Upper lobe of right lung (tissue), 1 donor: Measurements from ENCODE around the gene AFF4. TPM values are rescaled to one million over a fixed set of nuclear protein-coding genes. Genes with fewer than 3 reads are reported as not detected.
"Not testable (repeated sequence)": the region's sequence is repeated elsewhere in the genome, so short reads cannot be mapped to it uniquely, and the experiment has no call there.

ENCODE experiments used
- ATAC-seq: fragments of 200-7000 bp; cut with Tn5 transposase; one replicate; pipeline ENCODE4 v1.9.1; 2020; ENCODE audit warnings: mild to moderate bottlenecking, moderate library complexity
- DNase-seq: peaks from one replicate; pipeline ENCODE4 v3.0.0-alpha.2; 2020
- H3K27ac ChIP-seq: fragments of 200-600 bp; one replicate; pipeline ENCODE4 v1.8.0; 2022
- H3K27me3 ChIP-seq: fragments of 200-600 bp; one replicate; pipeline ENCODE4 v1.8.0; 2022; ENCODE audit warnings: mild to moderate bottlenecking
- H3K36me3 ChIP-seq: fragments of 200-600 bp; one replicate; pipeline ENCODE4 v1.8.0; 2022
- H3K4me1 ChIP-seq: fragments of 200-600 bp; one replicate; pipeline ENCODE4 v1.8.0; 2022
- H3K4me3 ChIP-seq: fragments of 200-600 bp; one replicate; pipeline ENCODE4 v1.8.0; 2022; ENCODE audit warnings: mild to moderate bottlenecking
- H3K9me3 ChIP-seq: fragments of 200-600 bp; one replicate; pipeline ENCODE4 v1.8.0; 2022
- intact Hi-C: fragments of 100-400 bp; cut with DNase I; formaldehyde crosslinking; loops from one replicate; pipeline ENCODE4 v1.11.0; 2022
- total RNA-seq: library from RNA; stranded (reverse); fragmentation: NEBNext Ultra II Directional; extraction: Animal tissue kit (Norgen Biotek cat#: 25700); gene quantifications from one replicate; pipeline ENCODE4 v1.2.1, GENCODE V29; 2021
- TF ChIP-seq, protein P1 (sequence below): fragments of 200-600 bp; IDR thresholded peaks from one replicate; pipeline ENCODE4 v1.8.0; 2022; ENCODE audit warnings: antibody characterized with exemption
- donor health status: DM: no; HTN: yes; CAD: no; lungs with severe emphysema.

AFF4 gene
- total RNA-seq, 1 donor from 2014 or later, result 76.9 TPM

GRCh38 chr5:132856011-132856410, 107.4 kb downstream of the AFF4 start:
- Histone ChIP-seq H3K9me3 (no peaks in the 10 kb centered on the region), H3K27ac (no peak overlapping the region), H3K27me3 (no peaks in the 10 kb centered on the region), H3K4me3 (no peak overlapping the region), H3K36me3 (no peaks in the 10 kb centered on the region), H3K4me1 (no peaks in the 10 kb centered on the region)
- intact Hi-C loops, result no loop called here
- ATAC-seq (no peak), DNase-seq (no peak)
- TF ChIP-seq, protein P1, sequence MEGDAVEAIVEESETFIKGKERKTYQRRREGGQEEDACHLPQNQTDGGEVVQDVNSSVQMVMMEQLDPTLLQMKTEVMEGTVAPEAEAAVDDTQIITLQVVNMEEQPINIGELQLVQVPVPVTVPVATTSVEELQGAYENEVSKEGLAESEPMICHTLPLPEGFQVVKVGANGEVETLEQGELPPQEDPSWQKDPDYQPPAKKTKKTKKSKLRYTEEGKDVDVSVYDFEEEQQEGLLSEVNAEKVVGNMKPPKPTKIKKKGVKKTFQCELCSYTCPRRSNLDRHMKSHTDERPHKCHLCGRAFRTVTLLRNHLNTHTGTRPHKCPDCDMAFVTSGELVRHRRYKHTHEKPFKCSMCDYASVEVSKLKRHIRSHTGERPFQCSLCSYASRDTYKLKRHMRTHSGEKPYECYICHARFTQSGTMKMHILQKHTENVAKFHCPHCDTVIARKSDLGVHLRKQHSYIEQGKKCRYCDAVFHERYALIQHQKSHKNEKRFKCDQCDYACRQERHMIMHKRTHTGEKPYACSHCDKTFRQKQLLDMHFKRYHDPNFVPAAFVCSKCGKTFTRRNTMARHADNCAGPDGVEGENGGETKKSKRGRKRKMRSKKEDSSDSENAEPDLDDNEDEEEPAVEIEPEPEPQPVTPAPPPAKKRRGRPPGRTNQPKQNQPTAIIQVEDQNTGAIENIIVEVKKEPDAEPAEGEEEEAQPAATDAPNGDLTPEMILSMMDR, result no peak

GRCh38 chr5:132854992-132855391, 108.4 kb downstream of the AFF4 start:
- H3K4me3 ChIP-seq, H3K36me3 ChIP-seq, DNase-seq, H3K4me1 ChIP-seq, intact Hi-C loops, ATAC-seq, H3K27ac ChIP-seq, H3K9me3 ChIP-seq, H3K27me3 ChIP-seq: not testable (repeated sequence)

- TF ChIP-seq, protein P1, result no peak
- no peaks in the 10 kb centered on the region for H3K27me3 ChIP-seq
- no peaks in the 10 kb centered on the region for H3K36me3 ChIP-seq
- no peak for ATAC-seq
- intact Hi-C loops, result no loop called here
- H3K9me3 ChIP-seq, result no peaks in the 10 kb centered on the region
- H3K4me1 ChIP-seq, result no peaks in the 10 kb centered on the region
- no peak overlapping the region for H3K4me3 ChIP-seq
- no peak for DNase-seq
- H3K27ac ChIP-seq, result no peak overlapping the region
Observed at GRCh38 chr5:132854301-132854700, 109.1 kb downstream of the AFF4 start.

DNA sequence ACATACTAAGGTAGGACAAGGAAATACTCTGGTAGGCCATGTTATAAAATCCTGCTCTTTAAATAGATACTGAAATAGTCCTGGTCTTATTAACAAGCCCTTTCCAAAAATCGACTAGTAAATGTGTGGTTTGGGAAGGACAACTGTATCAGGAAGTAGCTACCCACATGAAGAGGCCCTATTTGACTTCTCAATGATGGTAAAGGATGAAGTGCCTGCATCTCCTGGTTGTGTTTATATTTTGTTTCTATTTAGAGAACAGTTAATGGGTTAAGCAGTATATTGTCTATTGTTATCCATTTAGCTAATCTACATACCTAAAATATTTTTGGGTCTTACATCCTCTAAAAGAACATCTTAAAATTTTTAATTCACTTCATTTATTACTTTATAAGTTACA, 109.6 kb downstream of the AFF4 start:
- TF ChIP-seq, protein P1, result no peak
- H3K4me1 ChIP-seq, result no peaks in the 10 kb centered on the region
- H3K27me3 ChIP-seq, result no peaks in the 10 kb centered on the region
- no peak overlapping the region for H3K4me3 ChIP-seq
- ATAC-seq, result no peak
- H3K9me3 ChIP-seq, result no peaks in the 10 kb centered on the region
- H3K27ac ChIP-seq, result no peak overlapping the region
- no peak for DNase-seq
- no peaks in the 10 kb centered on the region for H3K36me3 ChIP-seq
- intact Hi-C loops, result no loop called here

DNA sequence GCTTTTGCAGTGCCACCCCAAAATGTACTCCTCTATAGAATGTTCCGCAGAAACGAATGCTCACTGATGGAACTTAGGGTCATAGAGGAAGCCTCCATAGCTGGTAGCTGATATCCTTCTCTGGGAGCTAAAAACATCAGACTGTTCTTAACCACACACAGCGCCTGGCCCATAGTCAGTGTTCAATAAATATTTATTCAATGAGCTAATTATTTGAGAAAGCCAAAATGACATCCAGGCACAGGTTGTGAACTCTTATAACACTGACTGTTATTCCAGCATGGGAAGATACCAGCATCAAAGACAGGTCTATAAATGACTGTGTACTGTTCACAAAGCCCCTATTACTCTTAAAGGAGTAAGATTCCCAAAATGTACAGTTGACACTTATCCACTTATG, 110.1 kb downstream of the AFF4 start:
- Histone ChIP-seq H3K27me3 (no peaks in the 10 kb centered on the region), H3K9me3 (no peaks in the 10 kb centered on the region), H3K27ac (no peak overlapping the region), H3K36me3 (no peaks in the 10 kb centered on the region), H3K4me1 (no peaks in the 10 kb centered on the region), H3K4me3 (no peak overlapping the region)
- DNase-seq, result no peak
- intact Hi-C loops, result no loop called here
- ATAC-seq, result no peak
- TF ChIP-seq, protein P1, result no peak

- no peak for DNase-seq
- no peaks in the 10 kb centered on the region for H3K9me3 ChIP-seq
- H3K4me3 ChIP-seq, result no peak overlapping the region
- no peak for ATAC-seq
- TF ChIP-seq, protein P1, result no peak
- no peaks in the 10 kb centered on the region for H3K27me3 ChIP-seq
- no peaks in the 10 kb centered on the region for H3K4me1 ChIP-seq
- no peaks in the 10 kb centered on the region for H3K36me3 ChIP-seq
- intact Hi-C loops, result no loop called here
- no peak overlapping the region for H3K27ac ChIP-seq
Observed at GRCh38 chr5:132850066-132850465, 113.4 kb downstream of the AFF4 start.
